Psoas muscle (tissue), 8 donors: Measurements from ENCODE around the gene ARSB. TPM values are rescaled to one million over a fixed set of nuclear protein-coding genes. Genes with fewer than 3 reads are reported as not detected.

ENCODE experiments used
- ATAC-seq, 4 donors: fragments of 200-7000 bp; cut with Tn5 transposase; one replicate each; pipeline ENCODE4 v1.9.1; 2020; ENCODE audit warnings: moderate library complexity in 3 of 4, mild to moderate bottlenecking in 2 of 4
- DNase-seq, 2 donors: peaks; one replicate each; pipeline ENCODE4 v3.0.0-alpha.2; 2020
- H3K27ac ChIP-seq: fragments of 200-600 bp; one replicate; pipeline ENCODE4 v1.8.0; 2022
- H3K27me3 ChIP-seq, 3 donors: fragments of 200-600 bp in 1 of 3; one replicate each; pipeline versions ENCODE4 v1.6.1 to v1.8.0; 2013 to 2022; ENCODE audit warnings: low read length in 2 of 3, mild to moderate bottlenecking in 2 of 3, moderate library complexity in 1 of 3; ENCODE audit not compliant: insufficient read depth in 3 of 3
- H3K36me3 ChIP-seq, 2 donors: fragments of 200-600 bp in 1 of 2; one replicate each; pipeline versions ENCODE4 v1.6.1 to v1.8.0; 2013 to 2022; ENCODE audit warnings: low read depth in 1 of 2, mild to moderate bottlenecking in 1 of 2, moderate library complexity in 1 of 2; ENCODE audit not compliant: insufficient read depth in 1 of 2
- H3K4me1 ChIP-seq: fragments of 200-600 bp; one replicate; pipeline ENCODE4 v1.8.0; 2022
- H3K4me3 ChIP-seq: fragments of 200-600 bp; one replicate; pipeline ENCODE4 v1.8.0; 2022; ENCODE audit warnings: mild to moderate bottlenecking
- H3K9me3 ChIP-seq: fragments of 200-600 bp; one replicate; pipeline ENCODE4 v1.8.0; 2022
- CTCF ChIP-seq: fragments of 200-600 bp; IDR thresholded peaks from one replicate; pipeline ENCODE4 v1.8.0; 2022; ENCODE audit warnings: antibody characterized with exemption
- WGBS, 3 donors: extraction: QIAGEN DNeasy Blood & Tissue Kit; methylation state at CpG; one replicate each; pipeline versions ENCODE4 v1.1.6 to v1.1.7; 2013; 5-methylcytosine and 5-hydroxymethylcytosine counted together
- intact Hi-C, 2 donors: fragments of 100-400 bp; cut with DNase I; formaldehyde crosslinking; loops; one replicate each; pipeline versions ENCODE4 v1.11.0 to v1.14.2; 2022
- polyA plus RNA-seq, 3 donors: library from polyadenylated mRNA; stranded (reverse); fragments of 200-250 nt; gene quantifications; one replicate each; pipeline ENCODE4 v1.2.3, GENCODE V29; 2013
- total RNA-seq, 4 donors: library from RNA; stranded (reverse); fragmentation: NEBNext Ultra II Directional in 2 of 4; extraction: Animal tissue kit (Norgen Biotek cat#: 25700) in 2 of 4; gene quantifications; one replicate each; pipeline versions ENCODE4 v1.2.1 to v1.2.4, GENCODE V29; 2021 to 2023
- donor health status: healthy with polysubstance abuse.
- donor health status: DM: no; HTN: no; CAD: no; lungs with moderate emphysema.
- donor health status: Bipolar disorder and iron deficiency.
- donor health status: healthy.
- donor health status: DM: yes; HTN: yes; CAD: no.
- donor health status: DM: no; HTN: no; CAD: no.
- donor health status: DM: no; HTN: no; CAD: no.
- donor health status: DM: yes; HTN: yes; CAD: no.

The ARSB gene
- total and polyA plus RNA-seq, 7 donors = 1.3 to 6.5 (median 3.6) TPM

DNA sequence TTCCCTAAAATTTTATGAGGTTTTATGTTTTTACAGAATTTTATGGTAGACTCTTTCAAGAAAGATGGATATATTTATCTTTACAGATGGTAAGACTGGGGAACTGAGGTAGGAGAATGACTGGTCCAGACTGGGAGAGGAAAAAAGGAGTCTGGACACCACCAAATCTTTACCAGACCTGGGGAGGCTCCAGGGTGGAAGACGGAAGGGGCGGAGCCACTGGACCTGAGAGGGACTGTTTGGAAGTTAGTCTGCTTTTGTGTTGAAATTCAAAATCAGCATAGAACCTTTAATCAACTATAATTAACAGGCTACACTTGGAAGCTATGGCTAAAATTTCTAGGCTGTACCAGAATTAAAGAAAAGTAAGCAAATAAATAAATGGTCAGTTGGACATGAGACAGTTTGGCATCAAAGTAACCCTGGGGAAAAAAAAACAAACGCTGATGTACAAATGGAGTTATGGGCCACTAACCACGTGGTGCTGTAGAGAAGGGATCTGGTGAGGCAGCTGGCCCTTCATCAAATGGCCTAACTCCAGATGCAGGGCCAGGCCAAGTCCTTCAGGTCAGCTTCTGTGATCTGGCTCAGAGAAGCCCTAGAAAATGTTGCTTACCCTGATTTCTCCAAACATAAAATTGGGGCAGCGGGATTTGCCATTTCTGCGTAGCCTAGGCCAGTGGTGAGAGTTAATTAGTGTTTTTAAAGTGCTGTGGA is 155.1 kb downstream of the ARSB start:
- Histone ChIP-seq H3K36me3 (no peaks in the 10 kb centered on the region), H3K27me3 (no peaks in the 10 kb centered on the region), H3K27ac (no peak overlapping the region), H3K4me1 (no peaks in the 10 kb centered on the region), H3K4me3 (no peak overlapping the region), H3K9me3 (no peaks in the 10 kb centered on the region)
- DNase-seq = peak; percentile 63 to 77
- TF ChIP-seq CTCF = no peak
- 34 to 48% (median 36%) methylated on average over 6 of the region's 6 CpGs for WGBS, 3 donors
- ATAC-seq = peak in 3 of 4 donors; percentile 51 to 73 (median 56)
- intact Hi-C loops = no loop called here

DNA sequence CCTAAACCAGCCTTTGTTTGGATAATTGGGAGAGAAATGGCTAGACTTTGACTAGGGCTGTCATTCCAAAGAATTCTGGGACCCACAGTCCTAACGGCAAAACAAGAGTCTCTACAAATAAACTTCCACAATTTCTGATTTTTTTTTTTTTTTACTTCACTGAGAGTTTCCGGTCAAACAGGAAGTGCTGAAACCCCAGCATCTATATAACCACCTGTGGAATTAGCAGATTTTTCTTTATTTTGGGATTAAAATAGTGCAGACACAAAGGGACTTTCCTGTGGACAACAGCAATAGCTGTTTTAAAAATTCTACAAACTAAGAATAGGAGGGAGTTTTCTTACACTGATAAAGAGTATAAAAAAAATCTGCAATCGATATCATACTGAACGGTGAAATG is 157.4 kb downstream of the ARSB start:
- H3K27me3 ChIP-seq = no peaks in the 10 kb centered on the region
- no peak overlapping the region for H3K27ac ChIP-seq
- H3K4me1 ChIP-seq = no peaks in the 10 kb centered on the region
- intact Hi-C loops = no loop called here
- DNase-seq = no peak
- 66 to 74% (median 71%) methylated on average over 4 of the region's 4 CpGs for WGBS, 3 donors
- ATAC-seq = no peak
- H3K4me3 ChIP-seq = no peak overlapping the region
- H3K36me3 ChIP-seq = no peaks in the 10 kb centered on the region
- H3K9me3 ChIP-seq = no peaks in the 10 kb centered on the region
- TF ChIP-seq CTCF = no peak

DNA sequence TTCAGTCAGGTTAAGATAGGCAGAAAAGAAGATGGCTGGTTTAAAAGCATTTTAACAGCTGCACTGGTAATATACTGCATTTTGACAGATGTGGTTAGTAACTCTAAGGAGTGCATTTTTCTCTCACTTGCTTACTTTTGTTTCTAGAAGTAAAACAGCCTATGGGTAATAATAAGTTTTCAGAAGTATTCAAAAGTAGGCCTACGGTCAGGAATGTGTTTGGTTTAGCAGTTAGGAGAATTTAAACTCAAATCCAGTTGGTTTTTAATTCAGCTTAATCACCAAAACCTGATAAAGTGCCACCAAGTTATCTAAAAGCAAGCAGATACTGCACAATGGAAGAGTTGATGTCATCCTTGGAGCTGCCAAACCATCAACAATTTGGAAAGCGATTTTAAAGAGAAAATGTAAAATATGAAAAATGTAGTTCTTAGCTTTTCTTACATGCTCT is 160.3 kb downstream of the ARSB start:
- no peak for ATAC-seq
- WGBS, 3 donors = 38 to 51% (median 41%) methylated on average over 2 of the region's 2 CpGs
- no peak overlapping the region for H3K27ac ChIP-seq

GRCh38 chr5:78823196-78823595 is 161.9 kb downstream of the ARSB start:
- no peak for TF ChIP-seq CTCF
- H3K9me3 ChIP-seq = no peaks in the 10 kb centered on the region
- no peaks in the 10 kb centered on the region for H3K36me3 ChIP-seq
- no peak overlapping the region for H3K4me3 ChIP-seq
- DNase-seq (no peak), ATAC-seq (no peak)
- no peaks in the 10 kb centered on the region for H3K4me1 ChIP-seq
- 97 to 100% (median 97%) methylated on average over 1 of the region's 1 CpG for WGBS, 3 donors
- H3K27ac ChIP-seq = no peak overlapping the region
- H3K27me3 ChIP-seq = no peaks in the 10 kb centered on the region
- intact Hi-C loops = no loop called here

More for the DNA sequence above, 160.3 kb downstream of the ARSB start:
- Histone ChIP-seq H3K27me3 (no peaks in the 10 kb centered on the region), H3K4me1 (no peaks in the 10 kb centered on the region), H3K36me3 (no peaks in the 10 kb centered on the region), H3K9me3 (no peaks in the 10 kb centered on the region), H3K4me3 (no peak overlapping the region)
- intact Hi-C loops = no loop called here
- no peak for TF ChIP-seq CTCF
- no peak for DNase-seq
